ENCODE measurements around the gene RGL1. TPM values are rescaled to one million over a fixed set of nuclear protein-coding genes. Genes with fewer than 3 reads are reported as not detected.

RGL1 gene
- total RNA-seq, 1 donor from 2014 or later = 3.0 TPM

GRCh38 chr1:183920651-183921050 lies 115.7 kb downstream of the RGL1 start:
- ATAC-seq = no peak

- ATAC-seq = no peak
These were observed 117.3 kb downstream of the RGL1 start for GRCh38 chr1:183922197-183922596.

GRCh38 chr1:183925947-183926346 lies 121.0 kb downstream of the RGL1 start:
- no peak for ATAC-seq

GRCh38 chr1:183926983-183927382 lies 122.1 kb downstream of the RGL1 start:
- ATAC-seq = no peak

DNA sequence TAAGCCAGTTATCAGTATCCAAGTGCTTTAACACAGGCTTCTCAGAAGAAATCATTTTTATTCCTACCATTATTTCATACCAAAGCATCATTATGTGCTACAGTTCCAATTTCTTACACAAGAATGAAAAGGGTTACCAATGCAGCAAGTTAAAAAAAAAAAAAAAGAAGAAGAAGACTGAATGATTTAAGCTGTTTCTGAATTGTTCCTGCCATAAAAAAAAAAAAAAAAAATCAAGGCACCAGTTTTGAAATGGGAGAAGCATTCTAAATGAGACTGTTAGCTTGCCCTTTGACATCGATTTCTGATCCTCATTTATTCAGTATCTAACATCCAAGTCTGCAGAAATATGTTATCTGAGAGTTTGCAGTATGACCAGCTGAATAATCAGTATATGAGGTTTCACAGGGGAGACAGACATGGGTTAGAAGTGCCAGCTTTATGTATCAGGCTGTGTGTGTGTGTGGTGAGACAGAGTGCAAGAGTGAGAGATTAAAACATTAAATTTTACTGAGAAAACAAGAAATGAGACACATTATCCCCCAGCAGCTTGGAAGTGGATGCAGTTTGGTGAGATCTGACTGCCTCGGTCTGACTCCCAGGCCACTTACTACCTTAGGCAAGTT lies 126.8 kb downstream of the RGL1 start:
- no peak for ATAC-seq

- peak; percentile 40 for ATAC-seq
These were observed 127.5 kb downstream of the RGL1 start for GRCh38 chr1:183932412-183932811.

DNA sequence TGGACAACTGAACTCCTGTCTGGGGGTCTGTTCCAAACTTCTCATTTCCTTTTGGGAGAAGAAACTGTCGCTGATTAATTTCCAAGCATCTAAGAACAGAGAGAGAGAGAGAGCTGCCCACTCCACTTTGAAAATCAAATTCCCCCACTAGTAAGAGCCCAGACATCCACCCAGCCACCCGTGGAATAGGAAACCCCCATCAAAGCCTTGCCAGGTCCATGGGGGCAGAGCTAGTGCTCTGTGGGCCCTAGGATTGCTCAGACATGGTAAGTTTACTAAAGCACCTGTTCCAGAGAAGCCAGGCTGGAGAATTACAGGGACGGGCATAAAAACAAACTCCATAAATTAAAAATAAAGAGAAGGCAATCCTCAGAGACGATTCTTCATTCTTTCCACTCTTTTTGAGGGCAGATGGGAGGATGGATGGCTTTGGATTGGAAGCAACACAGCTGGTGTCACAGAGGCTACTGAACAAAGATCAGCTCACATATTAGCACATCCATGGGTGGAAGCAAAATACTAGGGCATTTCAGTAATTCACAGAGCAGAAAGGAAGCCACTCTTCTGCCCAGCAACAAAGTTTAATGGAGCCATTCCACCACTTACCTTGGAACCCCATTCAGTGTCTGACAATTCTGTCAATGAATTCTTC lies 128.7 kb downstream of the RGL1 start:
- no peak for ATAC-seq

DNA sequence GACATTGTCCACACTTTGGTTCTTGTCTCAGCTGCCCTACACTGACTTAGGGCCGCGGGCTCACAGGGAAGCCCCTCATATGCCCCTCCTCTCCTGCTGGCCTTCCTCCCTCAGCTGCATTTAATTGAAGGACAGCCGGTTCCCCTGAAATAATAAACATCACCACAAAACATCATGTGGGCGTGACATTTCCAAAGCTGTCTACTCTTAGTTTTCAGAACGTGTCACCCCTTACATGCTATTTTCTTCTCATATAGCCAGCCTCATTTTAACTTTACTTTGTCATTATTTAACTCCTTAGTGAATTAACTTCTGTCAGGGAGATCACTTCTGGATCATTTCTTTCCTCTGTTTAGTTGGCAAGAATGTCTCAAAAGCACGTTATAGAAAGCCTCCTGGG lies 129.4 kb downstream of the RGL1 start:
- ATAC-seq = no peak

- no peak for ATAC-seq
These were observed 131.1 kb downstream of the RGL1 start for GRCh38 chr1:183936009-183936408.

DNA sequence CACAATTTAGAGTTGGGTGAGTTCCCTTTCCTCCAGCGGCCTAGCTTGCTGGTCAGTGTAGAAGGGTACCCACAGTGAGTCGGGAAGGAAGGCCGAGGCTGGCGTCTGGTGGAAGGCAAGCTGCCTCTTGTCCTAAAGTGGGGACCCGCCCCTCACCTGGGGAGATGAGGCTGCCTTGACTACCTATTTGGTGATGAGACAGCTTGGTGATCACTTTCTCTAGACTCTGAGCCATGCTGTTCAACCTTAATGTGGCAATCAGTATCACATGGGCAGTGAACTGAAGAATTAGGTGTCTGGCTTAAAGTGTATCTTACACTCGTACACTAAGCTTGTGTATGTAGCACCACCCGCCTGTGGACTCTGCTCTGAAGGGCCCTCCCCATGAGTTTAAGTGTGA lies 131.9 kb downstream of the RGL1 start:
- ATAC-seq = no peak

DNA sequence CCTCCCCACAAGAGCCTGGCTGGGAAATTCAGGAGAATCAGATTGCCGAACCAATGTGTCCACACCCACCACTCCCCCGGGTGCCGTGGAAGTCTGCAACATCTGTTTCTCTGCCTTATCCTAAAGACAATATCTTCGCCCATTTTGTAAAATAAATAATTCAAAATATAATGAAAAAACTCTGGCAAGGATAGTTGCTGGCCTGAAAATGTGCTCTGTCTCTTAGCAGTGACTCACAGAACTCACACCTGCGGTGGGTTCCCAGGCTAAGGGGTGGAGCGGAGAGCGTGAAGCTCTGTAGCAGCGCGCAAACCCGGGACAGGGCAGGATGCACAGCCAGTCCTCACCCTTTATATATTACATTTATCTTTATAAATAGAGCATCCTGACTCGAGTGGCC lies 132.7 kb downstream of the RGL1 start:
- ATAC-seq = no peak

- no peak for ATAC-seq
These were observed 136.1 kb downstream of the RGL1 start for GRCh38 chr1:183941001-183941400.

- peak; percentile 60 for ATAC-seq
These were observed 138.2 kb downstream of the RGL1 start for GRCh38 chr1:183942933-183943693.

DNA sequence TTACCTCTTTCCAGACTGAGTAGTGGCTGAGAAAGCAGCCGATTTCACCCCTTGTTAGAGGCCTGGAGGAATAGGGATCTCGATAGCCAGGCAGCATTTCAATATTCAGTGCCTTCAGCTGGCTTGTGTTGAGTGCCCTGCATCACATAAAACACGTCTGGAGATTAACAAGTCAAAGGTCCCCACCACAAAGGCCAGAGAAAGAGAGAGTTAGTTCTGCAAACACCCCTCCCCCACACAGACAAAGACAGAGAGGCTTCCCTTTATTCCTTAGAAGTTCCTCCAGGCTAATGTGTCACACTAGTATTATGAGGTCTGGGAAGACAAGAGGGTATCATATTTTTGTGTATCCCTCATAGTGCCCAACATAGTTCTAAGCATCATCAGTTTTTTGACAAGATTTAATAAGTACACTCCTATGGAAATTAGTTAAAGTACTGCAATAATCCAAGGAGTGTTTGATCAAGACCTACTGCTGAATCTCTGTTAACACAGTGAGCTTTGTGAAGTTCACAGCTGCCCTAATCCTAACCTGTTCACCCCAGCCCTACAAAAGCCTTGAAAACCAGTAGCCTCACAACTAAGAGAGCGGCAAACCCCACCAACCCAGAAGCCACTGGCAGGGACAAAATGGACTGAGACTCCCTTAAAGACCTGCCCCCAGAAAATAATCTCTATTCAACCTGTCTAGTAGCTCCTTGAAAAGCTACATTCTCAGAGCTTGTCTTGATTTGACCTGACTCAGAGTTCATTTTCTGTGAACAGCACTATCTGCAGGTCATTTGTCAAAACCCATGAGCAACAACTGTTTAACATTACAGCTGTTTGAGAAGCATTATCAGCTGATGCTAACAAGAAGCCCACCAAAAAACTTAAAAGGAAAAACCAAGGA lies 140.8 kb downstream of the RGL1 start:
- no peak for ATAC-seq

- no peak for ATAC-seq
These were observed 141.3 kb downstream of the RGL1 start for GRCh38 chr1:183946320-183946613.

DNA sequence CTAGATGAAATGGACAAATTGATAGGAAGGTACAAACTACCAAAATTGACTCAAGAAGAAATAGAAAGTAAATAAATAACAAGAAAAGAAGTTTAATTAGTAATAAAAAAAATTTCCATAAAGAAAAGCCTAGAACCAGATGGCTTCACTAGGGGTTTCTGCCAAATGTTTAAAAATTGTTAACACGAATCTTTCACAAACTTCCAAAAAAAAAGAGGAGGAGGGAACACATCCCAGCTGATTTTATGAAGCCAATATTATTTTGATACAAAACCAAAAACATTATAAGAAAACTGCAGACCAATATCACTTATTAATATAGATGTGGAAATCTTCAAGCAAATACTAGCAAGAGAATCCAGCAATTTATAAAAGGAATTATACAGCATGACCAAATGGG lies 143.1 kb downstream of the RGL1 start:
- ATAC-seq = no peak

- no peak for ATAC-seq
These were observed 147.2 kb downstream of the RGL1 start for GRCh38 chr1:183952101-183952500.

DNA sequence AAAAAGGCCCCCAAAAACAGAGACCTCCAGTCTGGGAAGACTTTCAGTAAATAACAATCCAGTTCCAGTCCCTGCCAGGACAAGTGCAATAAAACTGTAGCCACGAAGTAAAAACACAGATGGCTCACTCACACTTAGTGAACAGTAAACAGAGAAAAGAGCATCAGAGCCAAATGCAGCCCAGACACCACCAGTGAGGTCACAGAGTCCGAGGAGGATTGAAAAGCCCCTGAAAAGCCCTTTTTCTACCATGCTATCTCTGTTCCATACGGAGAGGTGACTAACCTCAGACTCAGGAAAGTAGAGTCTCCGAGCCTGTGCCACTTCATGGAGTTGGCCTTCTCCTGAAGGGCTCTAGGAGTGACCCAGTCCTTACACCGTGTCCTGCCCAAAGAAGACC lies 148.1 kb downstream of the RGL1 start:
- no peak for ATAC-seq

- ATAC-seq = peak; percentile 36
These were observed 149.6 kb downstream of the RGL1 start for GRCh38 chr1:183954496-183954895.

- ATAC-seq = peak; percentile 84
These were observed 151.8 kb downstream of the RGL1 start for GRCh38 chr1:183956559-183957188.

GRCh38 chr1:183957216-183957830 lies 152.4 kb downstream of the RGL1 start:
- no peak for ATAC-seq

GRCh38 chr1:183958958-183959357 lies 154.0 kb downstream of the RGL1 start:
- ATAC-seq = no peak
